Activated CD8-positive, alpha-beta memory T cell treated with anti-CD3 and anti-CD28 coated beads, Interleukin-2, amount 10 ng/mL, durations not matched to agents 7 days and 5 days (primary cell): ENCODE results near the gene NACC2. TPM values are rescaled to one million over a fixed set of nuclear protein-coding genes. Genes with fewer than 3 reads are reported as not detected.

Experiments
- ATAC-seq: fragments of 150-1000 bp; cut with Tn5 transposase; one replicate; pipeline ENCODE4 v1.10.0; 2021; ENCODE audit warnings: moderate library complexity
- CTCF ChIA-PET: fragments of 350-600 bp; sonication (Branson Sonifier 250); formaldehyde crosslinking; loops from one replicate; lab custom pipeline; 2021; ENCODE audit warnings: antibody characterized with exemption; lab: Charles Lee
- DNase-seq: peaks from one replicate; pipeline ENCODE4 v3.0.0-alpha.2; 2020
- H3K27ac Mint-ChIP-seq: one replicate; pipeline ENCODE4 v1.8.0; 2021; ENCODE audit warnings: mild to moderate bottlenecking, mixed read lengths
- H3K27me3 Mint-ChIP-seq: one replicate; pipeline ENCODE4 v1.8.0; 2021; ENCODE audit warnings: mixed read lengths
- H3K36me3 Mint-ChIP-seq: one replicate; pipeline ENCODE4 v1.8.0; 2021; ENCODE audit warnings: mild to moderate bottlenecking, mixed read lengths
- H3K4me1 Mint-ChIP-seq: one replicate; pipeline ENCODE4 v1.8.0; 2021; ENCODE audit warnings: mixed read lengths
- H3K4me3 Mint-ChIP-seq: one replicate; pipeline ENCODE4 v1.8.0; 2021; ENCODE audit warnings: mild to moderate bottlenecking, moderate library complexity, mixed read lengths
- H3K9me3 Mint-ChIP-seq: one replicate; pipeline ENCODE4 v1.8.0; 2022; ENCODE audit warnings: low read depth, mixed read lengths
- total RNA-seq, 2 experiments: library from RNA; stranded (reverse); gene quantifications; one replicate each; pipeline ENCODE4 v1.2.3, GENCODE V29; 2021

Gene NACC2
- total RNA-seq, 2 experiments from 2014 or later, result 6.3 to 9.7 TPM

DNA sequence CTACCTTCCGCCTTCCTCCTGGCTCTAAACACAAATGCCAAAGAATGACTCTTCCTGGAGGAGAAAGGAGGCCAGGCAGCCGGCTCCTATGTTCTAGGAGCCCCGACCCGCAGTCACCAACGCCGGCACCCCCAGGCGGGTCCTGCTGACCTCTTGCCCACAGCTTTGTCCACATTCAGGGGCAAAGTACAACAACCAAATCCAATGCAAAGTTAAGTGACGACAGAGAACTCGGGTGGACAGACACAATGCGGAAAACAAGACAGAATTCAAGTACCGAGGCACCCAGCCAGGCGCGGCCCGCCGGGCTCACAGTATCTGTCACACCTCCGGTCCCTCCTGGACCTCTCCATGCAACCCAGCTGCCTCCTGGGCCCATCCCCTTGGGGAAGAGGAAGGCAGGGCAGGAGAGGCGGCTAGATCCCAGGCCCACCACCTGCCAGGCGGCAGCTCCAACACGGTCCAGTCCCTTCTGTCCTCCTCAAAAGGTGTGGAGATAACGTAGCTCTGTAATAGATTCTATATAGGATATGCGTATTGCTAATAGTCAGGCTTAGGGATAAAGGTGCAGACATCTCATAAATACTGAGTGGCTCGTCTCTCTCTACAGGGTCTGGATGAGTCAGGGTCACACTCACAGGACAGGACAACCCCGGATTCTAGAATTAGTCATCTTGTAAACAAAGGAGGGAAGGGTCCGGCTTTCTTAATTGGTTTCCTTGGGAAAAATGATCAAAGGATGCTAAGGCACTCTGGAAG lies 87.0 kb downstream of the NACC2 start:
- Mint-ChIP-seq H3K27ac (no peak overlapping the region), H3K9me3 (no peaks in the 10 kb centered on the region), H3K27me3 (no peaks in the 10 kb centered on the region), H3K4me3 (no peak overlapping the region), H3K4me1 (no peaks in the 10 kb centered on the region), H3K36me3 (no peaks in the 10 kb centered on the region)
- CTCF ChIA-PET, result no interaction called here
- DNase-seq, result no peak
- ATAC-seq, result no peak

- ATAC-seq (no peak), DNase-seq (no peak)
- H3K27ac Mint-ChIP-seq, result no peak overlapping the region
Observed at GRCh38 chr9:136007276-136007933, 87.7 kb downstream of the NACC2 start.

DNA sequence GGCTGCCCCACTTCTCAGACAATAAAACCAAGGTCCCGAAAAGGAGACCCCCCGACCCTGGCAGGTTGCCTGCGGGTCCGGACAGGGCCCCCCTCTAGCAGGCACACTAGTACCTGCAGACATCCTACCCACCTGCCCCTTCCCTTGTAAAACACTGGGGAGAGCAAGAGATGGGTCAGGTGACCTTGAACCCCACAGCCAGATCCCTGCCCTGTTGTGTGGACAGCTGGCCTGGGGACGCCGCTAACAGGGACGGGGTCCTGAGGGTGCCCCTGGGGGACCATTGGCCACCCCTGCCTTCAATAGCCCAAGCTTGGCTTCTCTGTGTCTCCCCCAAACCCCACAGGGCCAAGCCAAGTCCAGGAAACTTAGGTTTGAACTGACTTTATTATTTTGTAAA lies 88.9 kb downstream of the NACC2 start:
- no peak for ATAC-seq
- no peaks in the 10 kb centered on the region for H3K9me3 Mint-ChIP-seq
- H3K4me1 Mint-ChIP-seq, result no peaks in the 10 kb centered on the region
- no peak overlapping the region for H3K4me3 Mint-ChIP-seq
- no peak overlapping the region for H3K27ac Mint-ChIP-seq
- DNase-seq, result no peak
- H3K27me3 Mint-ChIP-seq, result no peaks in the 10 kb centered on the region
- H3K36me3 Mint-ChIP-seq, result no peaks in the 10 kb centered on the region
- CTCF ChIA-PET, result no interaction called here

More at GRCh38 chr9:136007276-136007933, 87.7 kb downstream of the NACC2 start:
- H3K36me3 Mint-ChIP-seq, result no peaks in the 10 kb centered on the region
- H3K4me3 Mint-ChIP-seq, result no peak overlapping the region
- H3K4me1 Mint-ChIP-seq, result no peaks in the 10 kb centered on the region
- CTCF ChIA-PET, result no interaction called here
- H3K9me3 Mint-ChIP-seq, result no peaks in the 10 kb centered on the region
- no peaks in the 10 kb centered on the region for H3K27me3 Mint-ChIP-seq

- Mint-ChIP-seq H3K9me3 (no peaks in the 10 kb centered on the region), H3K36me3 (no peaks in the 10 kb centered on the region), H3K4me1 (no peaks in the 10 kb centered on the region), H3K27me3 (no peaks in the 10 kb centered on the region), H3K27ac (no peak overlapping the region), H3K4me3 (no peak overlapping the region)
- no peak for ATAC-seq
- no peak for DNase-seq
- CTCF ChIA-PET, result no interaction called here
Observed at GRCh38 chr9:136004712-136005111, 90.4 kb downstream of the NACC2 start.

DNA sequence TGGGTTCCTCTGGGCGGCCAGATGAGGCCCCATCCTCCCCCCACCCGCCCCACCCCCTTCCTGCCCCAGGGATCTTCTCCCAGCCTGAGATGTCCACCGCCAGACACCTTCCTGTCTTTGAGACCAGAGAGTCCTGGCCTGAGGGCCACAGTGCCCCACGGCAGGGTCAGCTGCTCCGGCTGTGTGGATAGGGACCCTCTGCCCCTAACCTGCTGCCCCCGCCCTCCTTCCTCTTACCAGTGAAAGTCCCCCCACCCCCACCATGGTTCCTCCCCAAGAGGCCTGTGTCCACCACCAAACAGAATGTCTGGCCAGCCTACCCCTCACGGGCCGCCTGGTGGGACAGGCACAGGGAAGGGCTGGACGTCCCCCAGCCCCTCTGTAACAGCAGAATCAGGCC lies 90.9 kb downstream of the NACC2 start:
- CTCF ChIA-PET, result no interaction called here
- ATAC-seq, result no peak

DNA sequence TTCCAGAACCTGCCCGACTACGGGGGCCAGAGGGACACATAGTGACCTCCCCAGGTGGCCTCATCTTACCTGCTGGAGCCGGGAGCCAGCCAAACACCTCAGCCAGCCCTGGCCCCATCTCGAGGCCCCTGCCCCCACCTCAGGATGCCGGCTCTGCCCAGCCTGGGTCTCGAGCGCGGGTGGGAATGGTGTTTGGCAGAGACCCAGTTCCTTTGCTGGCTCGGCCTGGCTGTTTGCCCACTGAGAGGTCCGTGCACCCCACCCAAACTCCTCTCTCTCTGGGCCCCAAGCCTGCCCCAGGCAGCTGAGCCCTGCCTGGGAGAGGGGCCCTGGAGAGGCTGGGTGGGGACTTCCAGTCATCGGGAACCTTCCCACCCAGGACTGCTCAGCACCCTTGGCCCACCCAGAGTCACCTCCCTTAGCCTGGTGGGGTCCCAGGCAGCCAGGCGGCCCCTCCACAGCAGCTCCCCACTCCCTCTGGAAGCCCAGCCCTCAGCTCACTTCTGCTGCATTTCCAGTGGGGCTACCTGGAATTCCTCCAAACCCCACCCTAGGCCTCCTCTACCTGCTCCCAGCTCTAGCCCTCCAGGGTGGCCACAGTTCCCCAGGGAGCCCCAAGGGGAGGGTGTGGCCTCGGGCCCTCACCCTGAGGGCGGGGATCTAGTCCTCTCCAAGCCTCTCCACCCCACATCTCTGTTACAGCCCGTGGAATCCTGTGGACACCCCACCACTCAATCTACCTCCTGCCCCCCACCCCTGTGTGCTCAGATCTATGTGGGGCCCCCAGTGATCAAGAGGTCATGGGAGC lies 91.5 kb downstream of the NACC2 start:
- Mint-ChIP-seq H3K36me3 (no peaks in the 10 kb centered on the region), H3K9me3 (no peaks in the 10 kb centered on the region), H3K27ac (no peak overlapping the region), H3K4me1 (no peaks in the 10 kb centered on the region), H3K27me3 (no peaks in the 10 kb centered on the region), H3K4me3 (no peak overlapping the region)
- CTCF ChIA-PET, result no interaction called here
- DNase-seq (no peak), ATAC-seq (no peak)

More for the DNA sequence above, 90.9 kb downstream of the NACC2 start:
- no peak overlapping the region for H3K4me3 Mint-ChIP-seq
- H3K27me3 Mint-ChIP-seq, result no peaks in the 10 kb centered on the region
- no peaks in the 10 kb centered on the region for H3K36me3 Mint-ChIP-seq
- H3K9me3 Mint-ChIP-seq, result no peaks in the 10 kb centered on the region
- DNase-seq, result no peak
- H3K4me1 Mint-ChIP-seq, result no peaks in the 10 kb centered on the region
- no peak overlapping the region for H3K27ac Mint-ChIP-seq

DNA sequence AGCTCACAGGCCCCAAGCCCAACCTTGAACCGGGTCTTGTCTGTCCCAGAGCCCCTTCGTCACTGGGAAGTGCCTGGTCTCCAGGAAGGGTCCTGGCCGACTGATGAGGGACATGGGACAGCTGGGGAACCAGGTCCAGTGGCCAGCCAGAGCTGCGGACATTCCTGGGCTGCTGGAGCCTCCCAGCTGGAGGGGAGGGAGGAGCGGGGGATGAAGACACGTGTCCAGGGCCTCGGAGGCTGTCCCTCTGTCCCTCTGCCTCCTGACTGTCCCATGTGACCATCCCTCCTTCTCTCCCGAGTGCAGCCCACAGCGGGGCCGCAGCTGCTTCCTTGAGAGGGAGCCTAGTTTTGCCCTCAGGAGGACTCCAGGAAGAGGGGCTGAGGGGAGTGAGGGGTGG lies 92.2 kb downstream of the NACC2 start:
- H3K27me3 Mint-ChIP-seq, result no peaks in the 10 kb centered on the region
- ATAC-seq (no peak), DNase-seq (no peak)
- no peaks in the 10 kb centered on the region for H3K36me3 Mint-ChIP-seq
- no peaks in the 10 kb centered on the region for H3K9me3 Mint-ChIP-seq
- no peaks in the 10 kb centered on the region for H3K4me1 Mint-ChIP-seq
- H3K4me3 Mint-ChIP-seq, result no peak overlapping the region
- CTCF ChIA-PET, result no interaction called here
- no peak overlapping the region for H3K27ac Mint-ChIP-seq

GRCh38 chr9:136002215-136002614 lies 92.9 kb downstream of the NACC2 start:
- CTCF ChIA-PET, result no interaction called here
- no peak for ATAC-seq
- Mint-ChIP-seq H3K36me3 (no peaks in the 10 kb centered on the region), H3K27me3 (no peaks in the 10 kb centered on the region), H3K9me3 (no peaks in the 10 kb centered on the region), H3K4me3 (no peak overlapping the region), H3K27ac (no peak overlapping the region), H3K4me1 (no peaks in the 10 kb centered on the region)
- DNase-seq, result no peak

- Mint-ChIP-seq H3K4me1 (no peaks in the 10 kb centered on the region), H3K4me3 (no peak overlapping the region), H3K36me3 (no peaks in the 10 kb centered on the region), H3K27me3 (no peaks in the 10 kb centered on the region), H3K27ac (no peak overlapping the region), H3K9me3 (no peaks in the 10 kb centered on the region)
- no peak for ATAC-seq
- DNase-seq, result no peak
- CTCF ChIA-PET, result no interaction called here
Observed at GRCh38 chr9:136001231-136001630, 93.9 kb downstream of the NACC2 start.

- DNase-seq (no peak), ATAC-seq (no peak)
- no peaks in the 10 kb centered on the region for H3K9me3 Mint-ChIP-seq
- no peaks in the 10 kb centered on the region for H3K36me3 Mint-ChIP-seq
- no peaks in the 10 kb centered on the region for H3K27me3 Mint-ChIP-seq
- H3K4me1 Mint-ChIP-seq, result peaks cover 1% of the 10 kb centered on the region
- H3K4me3 Mint-ChIP-seq, result no peak overlapping the region
- no peak overlapping the region for H3K27ac Mint-ChIP-seq
- CTCF ChIA-PET, result interaction anchor here (0.7 kb wide), 1 partner anchor 25 kb away, joined by 3 read pairs; no protein-coding TSS in a partner anchor
Observed at GRCh38 chr9:135998410-135999071, 96.5 kb downstream of the NACC2 start.

DNA sequence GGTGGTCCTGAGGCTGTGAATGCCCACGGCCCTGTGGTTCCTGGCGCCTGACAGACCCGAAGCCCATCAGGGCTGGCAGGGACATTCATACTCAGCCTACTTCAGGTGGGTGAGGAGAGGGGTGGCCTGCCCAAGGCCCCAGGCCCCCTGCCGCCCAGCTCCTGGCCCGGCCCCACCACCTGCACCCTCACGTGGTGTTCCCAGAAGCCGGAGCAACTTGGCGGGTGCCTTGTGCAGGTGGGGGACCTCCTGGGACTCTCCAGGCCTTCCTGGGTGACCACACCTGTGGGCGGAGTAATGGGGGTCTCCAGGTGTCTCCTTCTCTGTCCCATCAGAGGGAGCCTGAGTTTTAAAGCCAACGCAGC lies 97.1 kb downstream of the NACC2 start:
- no peaks in the 10 kb centered on the region for H3K9me3 Mint-ChIP-seq
- peaks cover 1% of the 10 kb centered on the region for H3K4me1 Mint-ChIP-seq
- no peak for ATAC-seq
- DNase-seq, result no peak
- H3K27ac Mint-ChIP-seq, result no peak overlapping the region
- no peaks in the 10 kb centered on the region for H3K36me3 Mint-ChIP-seq
- no peak overlapping the region for H3K4me3 Mint-ChIP-seq
- H3K27me3 Mint-ChIP-seq, result no peaks in the 10 kb centered on the region
- CTCF ChIA-PET, result no interaction called here

- Mint-ChIP-seq H3K4me3 (no peak overlapping the region), H3K4me1 (peaks cover 6% of the 10 kb centered on the region), H3K27me3 (no peaks in the 10 kb centered on the region), H3K27ac (no peak overlapping the region), H3K36me3 (no peaks in the 10 kb centered on the region), H3K9me3 (no peaks in the 10 kb centered on the region)
- CTCF ChIA-PET, result interaction anchor here (0.9 kb wide), 1 partner anchor 47 kb away, joined by 3 read pairs; no protein-coding TSS in a partner anchor
- no peak for DNase-seq
- ATAC-seq, result no peak
Observed at GRCh38 chr9:135997090-135998015, 97.7 kb downstream of the NACC2 start.
